DND-41 (cell line): ENCODE data around the gene DNAJA3.

Source experiments
- CTCF ChIP-seq: IDR thresholded peaks from 2 replicates; pipeline ENCODE4 v1.5.1; 2012; ENCODE audit warnings: borderline replicate concordance, low read length, moderate library complexity, mild to moderate bottlenecking; ENCODE audit not compliant: poor library complexity, severe bottlenecking; ENCODE audit errors: extremely low read depth
- EZH2 ChIP-seq: IDR thresholded peaks from 3 replicates; pipeline ENCODE4 v1.6.1; 2012; ENCODE audit warnings: borderline replicate concordance, low read depth, mild to moderate bottlenecking, moderate library complexity, low read length, inconsistent platforms; ENCODE audit not compliant: severe bottlenecking

- TF ChIP-seq CTCF (no peak), EZH2 (no peak)
These were observed 17.6 kb downstream of the DNAJA3 start for GRCh38 chr16:4443271-4443670.
